GM19455 (cell line): ENCODE results near the gene SMAD9.
A peak's percentile ranks its signal among the peaks of the same experiment; 100 is the strongest.

Source experiments
- ATAC-seq: cut with Tn5 transposase; IDR thresholded peaks from one replicate; pipeline ENCODE4 v1.9.1; 2021; ENCODE audit not compliant: unreplicated experiment

SMAD9 gene

GRCh38 chr13:36870050-36870692 lies 49.9 kb downstream of the SMAD9 start:
- ATAC-seq: no peak

GRCh38 chr13:36866232-36866631 lies 53.8 kb downstream of the SMAD9 start:
- ATAC-seq: no peak

GRCh38 chr13:36865265-36865664 lies 54.8 kb downstream of the SMAD9 start:
- ATAC-seq: no peak

GRCh38 chr13:36862722-36863121 lies 57.3 kb downstream of the SMAD9 start:
- ATAC-seq: no peak

DNA sequence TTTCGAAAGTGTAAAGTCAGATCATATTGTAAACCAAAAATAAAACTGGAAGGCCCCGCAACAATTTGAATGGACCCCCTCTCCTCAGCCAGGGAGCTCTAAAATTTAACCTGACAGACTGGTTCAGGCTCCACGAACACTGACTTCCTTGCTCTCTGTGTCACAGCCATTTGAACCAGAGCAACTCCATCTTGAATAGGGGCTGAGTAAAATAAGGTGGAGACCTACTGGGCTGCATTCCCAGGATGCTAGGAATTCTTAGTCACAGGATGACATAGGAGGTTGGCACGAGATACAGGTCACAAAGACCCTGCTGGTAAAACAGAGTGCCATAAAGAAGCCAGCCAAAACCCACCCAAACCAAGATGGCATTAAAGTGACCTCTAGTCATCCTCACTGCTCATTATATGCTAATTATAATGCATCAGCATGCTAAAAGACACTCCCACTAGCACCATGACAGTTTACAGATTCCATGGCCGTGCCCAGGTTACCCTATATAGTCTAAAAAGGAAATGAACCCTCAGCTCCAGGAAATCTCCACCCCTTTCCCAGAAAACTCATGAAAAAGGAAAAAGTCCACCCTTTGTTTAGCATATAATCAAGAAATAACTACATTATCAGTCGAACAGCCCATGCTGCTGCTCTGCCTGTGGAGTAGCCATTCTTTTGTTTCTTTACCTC lies 57.9 kb downstream of the SMAD9 start:
- ATAC-seq: no peak

DNA sequence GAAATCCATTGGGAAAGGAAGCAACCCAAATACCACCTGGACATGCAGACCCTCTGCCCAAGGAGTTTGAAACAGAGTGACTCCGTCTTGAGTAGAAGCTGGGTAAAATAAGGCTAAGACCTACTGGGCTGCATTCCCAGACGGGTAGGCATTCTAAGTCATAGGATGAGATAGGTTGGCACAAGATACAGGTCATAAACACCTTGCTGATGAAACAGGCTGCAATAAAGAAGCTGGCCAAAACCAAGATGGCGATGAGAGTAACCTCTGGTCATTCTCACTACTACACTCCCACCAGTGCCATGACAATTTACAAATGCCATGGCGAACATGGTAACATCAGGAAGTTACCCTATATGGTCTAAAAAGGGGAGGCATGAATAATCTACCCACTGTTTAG lies 60.8 kb downstream of the SMAD9 start:
- no peak for ATAC-seq

- no peak for ATAC-seq
Observed at GRCh38 chr13:36858290-36858689, 61.7 kb downstream of the SMAD9 start.

DNA sequence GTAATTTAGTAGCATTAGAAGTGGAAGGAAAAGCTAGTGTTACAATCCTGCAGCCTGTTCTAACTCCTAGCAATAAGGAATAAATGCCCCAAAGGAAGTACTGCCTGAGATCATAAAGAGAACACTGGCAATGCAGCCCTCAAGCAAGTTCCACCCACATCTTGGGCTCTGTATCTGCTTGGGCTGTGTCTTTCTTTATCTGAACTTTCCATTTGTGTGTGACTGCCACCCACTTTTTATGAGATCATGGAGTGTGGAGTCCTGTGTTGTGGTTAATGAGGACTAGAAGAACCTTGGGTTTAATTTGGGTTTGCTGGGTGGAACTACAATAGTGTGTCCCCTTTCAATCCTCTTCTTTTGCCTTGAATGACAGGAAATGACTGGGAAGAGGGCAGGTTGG lies 62.8 kb downstream of the SMAD9 start:
- no peak for ATAC-seq

DNA sequence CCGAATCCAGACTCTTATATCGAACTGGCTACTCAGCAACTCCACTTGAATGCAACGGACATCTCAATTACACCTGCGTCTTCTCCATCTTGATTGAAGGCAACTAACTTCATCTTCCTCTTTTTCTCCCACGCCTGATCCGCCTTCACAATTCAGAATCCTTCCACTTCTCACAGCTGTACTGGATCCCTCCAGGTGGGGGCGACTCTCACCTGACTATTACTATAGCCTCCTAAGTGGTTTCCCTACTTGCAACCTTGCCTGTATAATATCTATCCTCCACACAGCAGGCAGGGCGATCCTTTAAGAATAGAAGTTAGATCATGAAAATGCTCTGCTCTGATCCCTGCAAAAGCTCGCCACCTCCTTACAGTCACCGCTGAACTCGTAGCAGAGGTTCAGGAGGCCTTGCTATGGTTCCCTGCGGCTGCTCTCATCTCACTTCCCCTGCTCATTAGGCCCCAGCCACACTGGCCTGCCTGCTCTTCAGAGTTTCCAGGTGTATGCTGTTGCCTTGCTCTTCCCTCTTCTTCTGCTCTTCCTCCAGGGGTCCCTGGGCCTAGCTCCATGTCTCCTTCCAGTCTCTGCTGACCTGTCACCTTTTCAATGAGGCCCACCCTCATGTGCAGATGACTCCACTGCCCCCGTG lies 69.1 kb downstream of the SMAD9 start:
- no peak for ATAC-seq

DNA sequence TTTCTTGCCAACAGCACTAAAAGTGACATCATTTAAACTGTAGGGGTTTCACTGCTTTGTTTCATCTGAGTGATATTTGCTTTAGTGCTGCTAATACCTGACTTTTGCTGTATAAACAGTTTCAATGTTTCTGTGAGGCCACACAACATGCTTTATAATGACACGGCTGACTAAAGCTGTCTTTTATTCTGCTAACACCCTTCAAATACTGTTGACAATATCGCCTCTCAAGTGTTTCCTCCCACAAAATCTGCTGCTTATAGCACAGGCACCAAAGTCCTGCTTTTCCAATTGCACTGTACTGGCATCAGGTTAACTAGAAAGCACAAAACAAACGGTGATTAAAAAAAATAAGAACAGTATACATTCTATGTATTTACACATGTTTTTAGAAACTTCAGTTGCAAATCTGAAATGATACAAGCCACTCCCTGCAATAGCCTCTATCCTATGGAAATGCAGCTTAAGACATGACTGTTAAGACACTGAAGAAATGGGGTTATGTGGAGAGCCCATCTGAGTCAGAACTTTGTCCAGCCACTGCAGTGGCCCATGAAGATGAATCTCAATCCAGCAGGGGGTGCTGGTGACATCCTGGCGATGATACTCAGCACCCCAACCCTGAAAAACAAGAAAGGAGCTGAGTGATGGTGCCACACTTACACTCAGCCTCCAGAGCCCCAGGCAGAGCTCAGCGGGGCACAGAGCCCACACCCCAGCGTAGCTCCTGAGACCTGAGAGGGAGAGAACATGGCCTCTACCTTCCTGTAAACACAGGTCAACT lies 71.6 kb downstream of the SMAD9 start:
- peak; percentile 82 for ATAC-seq

- ATAC-seq: no peak
Observed at GRCh38 chr13:36847606-36848005, 72.4 kb downstream of the SMAD9 start.

DNA sequence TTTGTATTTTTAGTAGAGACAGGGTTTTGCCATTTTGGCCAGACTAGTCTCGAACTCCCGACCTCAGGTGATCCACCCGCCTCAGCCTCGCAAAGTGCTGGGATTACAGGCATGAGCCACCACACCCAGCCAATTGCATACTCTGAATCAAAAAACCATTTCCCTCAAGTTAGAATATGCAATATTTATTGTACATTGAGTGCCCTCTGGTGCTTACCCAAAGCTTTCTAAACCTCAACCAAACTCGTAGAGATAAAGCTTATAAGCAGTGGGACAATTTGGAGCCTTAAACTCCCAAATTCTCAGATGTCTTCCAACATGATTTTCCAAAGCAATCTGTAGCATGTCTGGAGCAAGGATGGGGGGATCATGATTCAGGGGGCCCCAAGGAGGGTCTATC lies 78.6 kb downstream of the SMAD9 start:
- no peak for ATAC-seq

DNA sequence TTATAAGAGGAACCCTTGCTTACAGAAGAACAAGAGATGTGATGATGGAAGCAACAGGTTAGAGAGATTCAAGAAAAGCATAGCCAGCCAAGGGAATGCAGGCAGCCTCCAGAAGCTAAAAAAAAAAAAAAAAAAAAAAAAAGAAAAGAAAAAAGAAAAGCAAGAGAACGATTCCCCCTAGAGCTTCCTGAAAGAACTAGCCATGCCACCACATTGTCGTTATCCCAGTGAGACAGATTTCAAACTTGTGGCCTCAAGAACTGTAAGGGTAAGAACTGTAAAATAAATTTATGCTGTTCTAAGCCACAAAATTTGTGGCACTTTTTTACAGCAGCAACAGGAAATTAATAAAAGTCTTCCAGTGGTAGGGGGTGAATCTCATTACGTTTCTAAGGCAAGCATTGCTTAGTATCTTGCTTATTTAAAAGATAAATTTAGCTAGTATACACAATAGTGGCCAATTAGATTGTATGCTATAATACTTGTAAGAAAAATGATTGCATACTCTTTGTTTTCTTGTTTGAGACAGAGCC lies 79.3 kb downstream of the SMAD9 start:
- ATAC-seq: no peak

DNA sequence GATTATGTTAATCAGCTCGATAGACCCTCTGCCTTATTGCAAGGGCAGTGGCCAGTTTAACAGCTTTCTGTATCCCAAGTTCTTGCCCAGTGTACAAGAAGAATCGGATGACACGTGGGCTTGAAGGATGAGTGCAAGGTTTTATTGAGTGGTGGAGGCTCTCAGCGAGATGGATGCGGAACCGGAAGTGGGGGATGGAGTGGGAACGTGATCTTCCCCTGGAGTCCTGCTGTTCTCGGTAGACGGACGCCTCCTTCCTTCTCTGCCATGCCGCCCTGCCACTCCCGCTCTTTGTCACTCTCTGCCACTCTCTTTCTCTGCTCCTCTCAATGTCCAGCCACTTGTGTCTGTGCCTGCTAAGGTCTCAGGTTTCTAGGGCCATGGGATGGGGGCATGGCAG lies 80.1 kb downstream of the SMAD9 start:
- no peak for ATAC-seq

GRCh38 chr13:36839281-36839680 lies 80.8 kb downstream of the SMAD9 start:
- ATAC-seq: no peak

DNA sequence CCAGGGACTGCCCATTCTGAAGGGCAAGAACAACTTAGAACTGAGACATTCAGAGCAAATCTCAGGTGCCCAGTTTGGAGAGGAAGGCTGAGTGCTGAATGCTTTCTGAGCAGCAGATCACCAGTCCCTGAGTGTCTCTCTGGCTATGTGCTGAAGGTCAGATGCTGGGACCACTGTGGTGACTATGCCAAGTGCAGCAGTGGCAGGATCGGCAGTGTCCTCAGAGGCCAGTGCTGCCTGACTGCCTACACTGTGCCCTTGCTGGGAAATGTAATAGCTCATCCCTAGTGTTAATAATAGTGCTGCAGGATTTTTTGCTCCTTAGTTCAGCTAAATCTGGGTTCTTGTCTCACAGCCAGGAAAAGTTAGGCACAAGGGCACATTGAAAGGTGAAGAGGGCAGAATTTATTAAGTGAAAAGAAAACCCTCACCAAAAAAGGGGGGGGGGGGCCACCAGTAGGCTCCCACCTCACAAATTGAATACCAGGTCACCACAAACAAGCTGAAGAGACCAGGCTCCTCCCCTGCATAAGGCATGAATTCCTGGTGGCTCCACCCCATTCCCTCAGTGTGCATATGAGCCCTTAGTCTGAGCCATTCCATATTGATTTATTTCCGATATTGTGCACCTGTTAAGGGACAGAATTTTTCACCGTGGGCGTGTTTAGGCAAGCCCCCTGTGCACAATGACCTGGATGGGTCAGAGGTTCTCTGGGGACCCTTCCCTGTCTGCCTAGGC lies 82.5 kb downstream of the SMAD9 start:
- no peak for ATAC-seq

- ATAC-seq: no peak
Observed at GRCh38 chr13:36834299-36834698, 85.7 kb downstream of the SMAD9 start.

GRCh38 chr13:36831291-36831690 lies 88.7 kb downstream of the SMAD9 start:
- no peak for ATAC-seq

DNA sequence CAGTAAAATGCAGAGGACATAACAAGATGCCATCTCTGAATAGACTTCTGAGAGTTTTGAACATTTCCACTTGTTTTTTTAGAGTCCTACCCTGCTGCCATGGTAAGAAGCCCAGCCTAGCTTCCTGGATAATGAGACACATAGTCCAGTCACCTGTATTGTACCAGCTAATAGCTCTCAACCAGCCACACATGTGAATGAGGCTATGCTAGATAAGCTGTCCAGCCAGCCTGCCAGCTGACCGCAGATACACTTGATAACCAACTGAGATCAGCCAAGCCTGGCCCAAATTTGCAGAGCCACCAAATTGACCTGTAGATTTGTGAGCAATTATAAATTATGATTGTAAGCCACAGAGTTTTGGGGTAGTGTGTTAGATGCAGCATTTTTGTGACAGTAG lies 90.3 kb downstream of the SMAD9 start:
- no peak for ATAC-seq

DNA sequence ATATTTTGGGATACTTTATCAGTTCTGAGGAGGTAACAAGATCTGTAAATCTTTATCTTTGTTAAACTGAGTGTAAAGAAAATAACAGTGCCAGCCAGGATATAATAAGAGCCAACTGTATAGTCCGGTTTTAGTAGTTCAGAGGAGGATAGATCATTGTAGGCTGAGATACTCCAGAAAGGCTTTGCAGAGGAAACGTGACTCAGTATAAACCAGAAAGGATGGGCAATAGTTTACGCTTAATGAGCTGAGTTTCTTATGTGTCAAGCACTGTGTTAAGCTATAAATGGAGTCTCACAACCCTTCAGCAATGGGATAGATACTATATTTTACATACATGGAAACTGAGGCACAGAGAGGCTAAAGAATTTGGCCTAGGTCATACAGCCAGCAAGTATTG lies 97.3 kb downstream of the SMAD9 start:
- no peak for ATAC-seq

DNA sequence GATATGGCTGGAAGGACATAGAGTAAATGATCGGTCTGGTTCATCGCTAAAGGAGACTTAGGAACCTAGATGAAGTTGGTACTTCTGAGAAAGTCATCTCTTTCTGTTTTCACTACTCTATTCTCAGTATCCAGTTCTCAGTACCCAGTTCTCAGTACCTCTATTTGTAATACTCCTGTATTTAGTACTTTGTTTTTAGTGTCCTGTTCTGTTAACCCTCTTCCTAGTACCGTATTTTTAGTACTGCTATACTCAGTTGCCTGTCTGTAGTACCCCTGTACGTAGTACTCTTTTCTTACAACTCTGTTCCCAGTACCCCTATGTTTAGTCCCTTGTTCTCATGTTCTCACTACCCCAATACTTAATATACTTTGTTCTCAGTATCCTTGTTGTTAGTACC lies 99.8 kb downstream of the SMAD9 start:
- ATAC-seq: peak; percentile 53
